ENCODE data around the gene RAI1. TPM values are rescaled to one million over a fixed set of nuclear protein-coding genes. Genes with fewer than 3 reads are reported as not detected.

Gene RAI1
- total and polyA plus RNA-seq, 4 experiments from 2014 or later: 0.35 to 19.5 (median 9.7) TPM

- peak overlapping the region in 1 of 7 donors; percentile 17 for H3K27ac Mint-ChIP-seq
- no peaks in the 10 kb centered on the region for H3K36me3 Mint-ChIP-seq
- no peak overlapping the region for H3K4me3 ChIP-seq (ENCODE audit: low read length in 2 of 2)
- H3K27me3 Mint-ChIP-seq: no peaks in the 10 kb centered on the region
- H3K27ac ChIP-seq (ENCODE audit: low read depth, low read length): no peak overlapping the region
- ChIA-PET CTCF (ENCODE audit: partially characterized antibody) (interaction anchor here (0.9 to 1.5 kb wide), 2 partner anchors 9 kb away, joined by 3 read pairs; no protein-coding TSS in a partner anchor), POLR2A (ENCODE audit: partially characterized antibody) (no interaction called here)
- H3K9me3 Mint-ChIP-seq: no peaks in the 10 kb centered on the region
- intact Hi-C loops (cut with micrococcal nuclease): no loop called here
- no peaks in the 10 kb centered on the region for H3K27me3 ChIP-seq (ENCODE audit: insufficient read depth, low read length)
- H3K4me1 ChIP-seq (ENCODE audit: insufficient read depth, low read length): peaks cover 30% of the 10 kb centered on the region
- H3K4me1 Mint-ChIP-seq: peaks cover 19 to 55% (median 37%) of the 10 kb centered on the region in 4 donors
- DNase-seq: no peak
- no peak overlapping the region for H3K4me3 Mint-ChIP-seq
- no peaks in the 10 kb centered on the region for H3K9me3 ChIP-seq (ENCODE audit: control insufficient read depth in 1 of 2, low read length in 2 of 2)
- no peaks in the 10 kb centered on the region for H3K36me3 ChIP-seq (ENCODE audit: insufficient read depth, low read length)
Observed at GRCh38 chr17:17845046-17845775, 164.0 kb downstream of the RAI1 start.

- POLR2A ChIA-PET (ENCODE audit: partially characterized antibody): interaction anchor here (5.3 kb wide), 1 partner anchor 8 kb away, joined by 59 read pairs; the partner anchor contains the start of gene SREBF1
Observed at GRCh38 chr17:17846003-17846402, 164.7 kb downstream of the RAI1 start.

GRCh38 chr17:17846645-17847044 is 165.4 kb downstream of the RAI1 start:
- no peaks in the 10 kb centered on the region for H3K36me3 Mint-ChIP-seq
- ChIA-PET POLR2A (ENCODE audit: partially characterized antibody) (interaction anchor here (5.3 kb wide), 1 partner anchor 9 kb away, joined by 59 read pairs; the partner anchor contains the start of gene SREBF1), CTCF (ENCODE audit: partially characterized antibody) (no interaction called here)
- Histone ChIP-seq H3K27ac (ENCODE audit: low read depth, low read length) (no peak overlapping the region), H3K27me3 (ENCODE audit: insufficient read depth, low read length) (no peaks in the 10 kb centered on the region), H3K4me1 (ENCODE audit: insufficient read depth, low read length) (peaks cover 44% of the 10 kb centered on the region), H3K9me3 (ENCODE audit: control insufficient read depth in 1 of 2, low read length in 2 of 2) (no peaks in the 10 kb centered on the region), H3K4me3 (ENCODE audit: low read length in 2 of 2) (no peak overlapping the region), H3K36me3 (ENCODE audit: insufficient read depth, low read length) (no peaks in the 10 kb centered on the region)
- no peaks in the 10 kb centered on the region for H3K9me3 Mint-ChIP-seq
- H3K4me3 Mint-ChIP-seq: no peak overlapping the region
- no peaks in the 10 kb centered on the region for H3K27me3 Mint-ChIP-seq
- H3K4me1 Mint-ChIP-seq: peaks cover 23 to 61% (median 43%) of the 10 kb centered on the region in 4 donors
- intact Hi-C loops (cut with micrococcal nuclease): no loop called here
- DNase-seq: no peak
- peak overlapping the region in 4 of 7 donors; percentile 19 to 85 (median 64) for H3K27ac Mint-ChIP-seq

More at GRCh38 chr17:17846003-17846402, 164.7 kb downstream of the RAI1 start:
- Mint-ChIP-seq H3K4me3 (no peak overlapping the region), H3K27me3 (no peaks in the 10 kb centered on the region), H3K9me3 (no peaks in the 10 kb centered on the region), H3K36me3 (no peaks in the 10 kb centered on the region), H3K27ac (peak overlapping the region in 2 of 7 donors; percentile 24 to 85), H3K4me1 (peaks cover 25 to 58% (median 41%) of the 10 kb centered on the region in 4 donors)
- Histone ChIP-seq H3K4me1 (ENCODE audit: insufficient read depth, low read length) (peaks cover 38% of the 10 kb centered on the region), H3K27ac (ENCODE audit: low read depth, low read length) (no peak overlapping the region), H3K9me3 (ENCODE audit: control insufficient read depth in 1 of 2, low read length in 2 of 2) (no peaks in the 10 kb centered on the region), H3K27me3 (ENCODE audit: insufficient read depth, low read length) (no peaks in the 10 kb centered on the region), H3K4me3 (ENCODE audit: low read length in 2 of 2) (no peak overlapping the region), H3K36me3 (ENCODE audit: insufficient read depth, low read length) (no peaks in the 10 kb centered on the region)
- intact Hi-C loops (cut with micrococcal nuclease): no loop called here
- DNase-seq: no peak
- CTCF ChIA-PET (ENCODE audit: partially characterized antibody): interaction anchor here (0.8 to 1.5 kb wide), 3 partner anchors 8 to 10 kb away, joined by 3 read pairs; no protein-coding TSS in a partner anchor

GRCh38 chr17:17847118-17847689 is 165.9 kb downstream of the RAI1 start:
- Mint-ChIP-seq H3K36me3 (peaks cover 0 to 2% of the 10 kb centered on the region in 2 donors), H3K27ac (peak overlapping the region in 6 of 7 donors; percentile 11 to 88 (median 67)), H3K4me3 (peak overlapping the region in 2 of 8 donors; percentile 10), H3K4me1 (peaks cover 23 to 67% (median 46%) of the 10 kb centered on the region in 4 donors), H3K9me3 (no peaks in the 10 kb centered on the region), H3K27me3 (no peaks in the 10 kb centered on the region)
- no peak for DNase-seq
- intact Hi-C loops (cut with micrococcal nuclease): no loop called here
- H3K36me3 ChIP-seq (ENCODE audit: insufficient read depth, low read length): no peaks in the 10 kb centered on the region
- H3K27ac ChIP-seq (ENCODE audit: low read depth, low read length): no peak overlapping the region
- CTCF ChIA-PET (ENCODE audit: partially characterized antibody): no interaction called here
- H3K4me3 ChIP-seq (ENCODE audit: low read length in 2 of 2): no peak overlapping the region
- POLR2A ChIA-PET (ENCODE audit: partially characterized antibody): interaction anchor here (5.3 kb wide), 1 partner anchor 10 kb away, joined by 59 read pairs; the partner anchor contains the start of gene SREBF1
- H3K4me1 ChIP-seq (ENCODE audit: insufficient read depth, low read length): peaks cover 50% of the 10 kb centered on the region
- no peaks in the 10 kb centered on the region for H3K9me3 ChIP-seq (ENCODE audit: control insufficient read depth in 1 of 2, low read length in 2 of 2)
- no peaks in the 10 kb centered on the region for H3K27me3 ChIP-seq (ENCODE audit: insufficient read depth, low read length)

GRCh38 chr17:17847726-17848125 is 166.5 kb downstream of the RAI1 start:
- Histone ChIP-seq H3K27me3 (ENCODE audit: insufficient read depth, low read length) (no peaks in the 10 kb centered on the region), H3K9me3 (ENCODE audit: control insufficient read depth in 1 of 2, low read length in 2 of 2) (no peaks in the 10 kb centered on the region), H3K27ac (ENCODE audit: low read depth, low read length) (no peak overlapping the region), H3K36me3 (ENCODE audit: insufficient read depth, low read length) (no peaks in the 10 kb centered on the region), H3K4me3 (ENCODE audit: low read length in 2 of 2) (no peak overlapping the region), H3K4me1 (ENCODE audit: insufficient read depth, low read length) (peaks cover 51% of the 10 kb centered on the region)
- Mint-ChIP-seq H3K27me3 (no peaks in the 10 kb centered on the region), H3K9me3 (no peaks in the 10 kb centered on the region), H3K27ac (peak overlapping the region in 6 of 7 donors; percentile 53 to 93 (median 84)), H3K4me1 (peaks cover 23 to 64% (median 46%) of the 10 kb centered on the region in 4 donors), H3K36me3 (peaks cover 0 to 2% of the 10 kb centered on the region in 2 donors), H3K4me3 (peak overlapping the region in 3 of 8 donors; percentile 10 to 12 (median 10))
- no peak for DNase-seq
- POLR2A ChIA-PET (ENCODE audit: partially characterized antibody): interaction anchor here (0.6 to 5.3 kb wide), 2 partner anchors 10 to 25 kb away, joined by 3 to 59 read pairs; partner anchors contain the start of gene SREBF1
- CTCF ChIA-PET (ENCODE audit: partially characterized antibody): interaction anchor here (1.7 to 17.6 kb wide), 3 partner anchors 14 to 71 kb away, joined by 3 to 234 read pairs (median 30); no protein-coding TSS in a partner anchor
- intact Hi-C loops (cut with micrococcal nuclease): no loop called here

- intact Hi-C loops (cut with micrococcal nuclease): loop anchor here (1.0 kb wide), 2 partner anchors 8 to 36 kb away; no protein-coding TSS in a partner anchor
Observed at GRCh38 chr17:17848311-17849082, 167.2 kb downstream of the RAI1 start.

More at GRCh38 chr17:17848311-17849082, 167.2 kb downstream of the RAI1 start:
- Histone ChIP-seq H3K27ac (ENCODE audit: low read depth, low read length) (peak overlapping the region; percentile 25), H3K4me3 (ENCODE audit: low read length in 2 of 2) (peak overlapping the region in 1 of 2 donors; percentile 22), H3K9me3 (ENCODE audit: control insufficient read depth in 1 of 2, low read length in 2 of 2) (no peaks in the 10 kb centered on the region), H3K4me1 (ENCODE audit: insufficient read depth, low read length) (peaks cover 51% of the 10 kb centered on the region), H3K27me3 (ENCODE audit: insufficient read depth, low read length) (no peaks in the 10 kb centered on the region), H3K36me3 (ENCODE audit: insufficient read depth, low read length) (no peaks in the 10 kb centered on the region)
- no peaks in the 10 kb centered on the region for H3K27me3 Mint-ChIP-seq
- H3K27ac Mint-ChIP-seq: peak overlapping the region; percentile 93 to 97 (median 95)
- ChIA-PET CTCF (ENCODE audit: partially characterized antibody) (interaction anchor here (1.0 to 17.6 kb wide), 6 partner anchors 13 to 185 kb away, joined by 3 to 234 read pairs (median 4); no protein-coding TSS in a partner anchor), POLR2A (ENCODE audit: partially characterized antibody) (interaction anchor here (0.6 to 5.3 kb wide), 9 partner anchors 8 to 65 kb away, joined by 3 to 59 read pairs (median 5); partner anchors contain the start of gene SREBF1)
- peaks cover 23 to 63% (median 46%) of the 10 kb centered on the region in 4 donors for H3K4me1 Mint-ChIP-seq
- no peaks in the 10 kb centered on the region for H3K9me3 Mint-ChIP-seq
- H3K36me3 Mint-ChIP-seq: peaks cover 0 to 2% of the 10 kb centered on the region in 2 donors
- peak overlapping the region; percentile 44 to 81 (median 71) for H3K4me3 Mint-ChIP-seq
- DNase-seq: no peak
